Stimulated activated CD4-positive, alpha-beta T cell treated with anti-CD3 and anti-CD28 coated beads, Interleukin-4, amount 100 ng/mL, for 48 hours (primary cell): ENCODE results near the gene GPR157.
"Not testable (repeated sequence)": the region's sequence is repeated elsewhere in the genome, so short reads cannot be mapped to it uniquely, and the experiment has no call there.

Source experiments
- DNase-seq, 2 donors: peaks; one replicate each; pipeline ENCODE4 v3.0.0-alpha.2; 2020; ENCODE audit warnings: low read depth in 2 of 2

The GPR157 gene, protein sequence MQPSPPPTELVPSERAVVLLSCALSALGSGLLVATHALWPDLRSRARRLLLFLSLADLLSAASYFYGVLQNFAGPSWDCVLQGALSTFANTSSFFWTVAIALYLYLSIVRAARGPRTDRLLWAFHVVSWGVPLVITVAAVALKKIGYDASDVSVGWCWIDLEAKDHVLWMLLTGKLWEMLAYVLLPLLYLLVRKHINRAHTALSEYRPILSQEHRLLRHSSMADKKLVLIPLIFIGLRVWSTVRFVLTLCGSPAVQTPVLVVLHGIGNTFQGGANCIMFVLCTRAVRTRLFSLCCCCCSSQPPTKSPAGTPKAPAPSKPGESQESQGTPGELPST

DNA sequence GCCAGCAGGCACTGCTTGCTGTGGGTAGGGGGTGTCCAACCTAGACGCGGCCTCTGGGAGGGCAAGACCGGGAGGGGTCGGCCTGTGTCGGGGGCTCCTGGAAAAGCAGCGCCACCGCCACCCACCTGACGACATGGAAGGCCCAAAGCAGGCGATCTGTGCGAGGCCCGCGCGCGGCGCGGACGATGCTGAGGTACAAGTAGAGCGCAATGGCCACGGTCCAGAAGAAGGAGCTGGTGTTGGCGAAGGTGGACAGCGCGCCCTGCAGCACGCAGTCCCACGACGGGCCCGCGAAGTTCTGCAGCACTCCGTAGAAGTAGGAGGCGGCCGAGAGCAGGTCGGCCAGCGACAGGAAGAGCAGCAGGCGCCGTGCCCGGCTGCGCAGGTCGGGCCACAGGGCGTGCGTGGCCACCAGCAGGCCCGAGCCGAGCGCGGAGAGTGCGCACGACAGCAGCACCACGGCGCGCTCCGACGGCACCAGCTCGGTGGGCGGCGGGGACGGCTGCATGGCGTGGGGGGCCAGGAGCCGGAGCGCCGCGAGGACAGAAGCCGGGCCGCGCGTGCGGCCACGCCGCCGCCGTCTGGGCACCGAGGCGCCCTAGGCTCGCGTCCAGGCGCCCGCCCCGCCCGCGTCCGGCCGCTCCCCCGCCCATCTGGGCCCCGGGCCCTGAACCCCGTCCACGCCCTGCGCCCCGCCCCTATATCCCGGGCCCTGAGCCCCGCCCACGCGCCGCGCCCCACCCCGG, at the start of gene GPR157:
Gene GPR157 (minus strand): TSS at position 583 of the 746 bp plus-strand sequence. CDS start 75 bp downstream, at position 508.
- peak; percentile 74 to 80 for DNase-seq

DNA sequence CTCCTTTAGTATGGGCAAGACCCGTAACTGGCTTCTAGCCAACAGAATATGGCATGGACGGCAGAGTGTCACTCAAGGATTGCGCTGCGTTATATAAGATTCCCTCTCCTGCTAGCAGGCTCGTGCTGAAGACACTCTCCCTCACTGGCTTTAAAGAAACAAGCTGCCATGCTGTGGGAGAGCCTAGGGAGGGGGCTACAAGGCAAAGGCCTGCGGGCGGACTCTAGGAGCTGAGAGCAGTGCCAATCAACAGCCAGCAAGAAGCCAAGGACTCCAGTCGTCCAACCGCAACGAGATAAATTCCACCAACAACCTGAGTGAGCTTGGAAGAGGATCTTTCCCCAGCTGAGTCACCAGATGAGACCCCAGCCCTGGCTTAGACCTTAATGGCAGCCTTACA, 45.9 kb upstream of the GPR157 start:
- DNase-seq = no peak

DNA sequence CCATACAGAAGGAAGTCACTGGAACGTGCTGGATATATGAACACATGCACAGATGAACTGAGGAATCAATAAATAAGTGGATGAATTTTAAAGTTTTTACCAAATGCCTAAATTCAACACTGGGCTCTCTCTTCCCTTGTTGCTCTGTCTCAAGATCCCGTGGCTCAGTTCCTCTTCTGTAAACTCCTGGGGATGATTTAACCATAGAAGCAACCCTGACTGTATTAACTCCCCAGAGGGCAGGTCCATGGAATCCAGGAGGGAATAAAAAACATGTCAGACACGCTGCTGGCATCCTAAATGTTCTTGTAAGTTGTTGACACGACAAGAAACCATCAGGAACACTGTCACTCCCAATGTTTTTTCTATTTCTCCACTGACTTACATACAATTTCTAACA, 45.3 kb upstream of the GPR157 start:
- DNase-seq = no peak

DNA sequence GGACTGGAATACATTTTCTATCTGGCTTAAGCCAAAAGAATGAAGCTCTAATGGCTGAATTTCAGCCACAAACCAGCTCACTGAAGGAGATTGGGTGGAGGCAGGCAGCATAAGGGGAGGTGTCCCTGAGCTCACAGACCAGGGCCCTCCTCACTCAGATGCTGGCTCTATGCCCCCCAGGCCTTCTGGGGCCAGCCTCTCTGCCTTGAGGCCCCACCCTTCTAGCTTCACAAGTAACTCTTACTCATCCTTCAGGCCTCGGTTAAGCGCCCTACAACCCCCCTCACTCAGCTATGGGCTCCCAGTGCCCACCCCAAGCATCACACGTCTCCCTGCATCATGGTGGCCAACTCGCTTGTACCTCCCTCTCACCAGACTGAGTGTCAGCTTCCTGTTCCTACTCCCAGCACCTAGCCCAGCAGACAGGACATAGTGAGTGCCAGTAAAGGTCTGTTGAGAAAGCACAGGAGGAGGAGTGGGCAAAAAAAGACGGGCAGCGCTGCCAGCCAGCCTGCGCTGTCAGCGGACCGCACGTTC, 40.8 kb upstream of the GPR157 start:
- no peak for DNase-seq

DNA sequence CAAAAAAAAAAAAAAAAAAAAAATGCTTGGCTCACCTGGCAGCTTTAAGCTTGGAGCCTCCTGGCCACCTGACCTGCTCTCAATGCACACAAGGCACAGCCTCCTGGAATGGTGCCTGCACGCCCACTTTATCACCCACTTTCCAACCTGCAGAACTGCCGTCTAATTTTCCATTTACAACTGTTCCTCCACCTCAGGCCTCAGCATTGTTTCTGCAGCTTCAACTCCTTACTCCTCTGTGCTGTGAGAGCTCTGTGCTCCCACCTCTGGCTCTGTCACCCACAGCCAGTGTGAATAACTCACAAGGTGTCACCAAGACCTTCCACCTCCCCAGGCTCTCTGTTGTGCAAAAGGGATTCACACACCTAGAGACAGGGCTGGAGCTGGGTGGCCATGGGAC, 38.7 kb upstream of the GPR157 start:
- DNase-seq = no peak

DNA sequence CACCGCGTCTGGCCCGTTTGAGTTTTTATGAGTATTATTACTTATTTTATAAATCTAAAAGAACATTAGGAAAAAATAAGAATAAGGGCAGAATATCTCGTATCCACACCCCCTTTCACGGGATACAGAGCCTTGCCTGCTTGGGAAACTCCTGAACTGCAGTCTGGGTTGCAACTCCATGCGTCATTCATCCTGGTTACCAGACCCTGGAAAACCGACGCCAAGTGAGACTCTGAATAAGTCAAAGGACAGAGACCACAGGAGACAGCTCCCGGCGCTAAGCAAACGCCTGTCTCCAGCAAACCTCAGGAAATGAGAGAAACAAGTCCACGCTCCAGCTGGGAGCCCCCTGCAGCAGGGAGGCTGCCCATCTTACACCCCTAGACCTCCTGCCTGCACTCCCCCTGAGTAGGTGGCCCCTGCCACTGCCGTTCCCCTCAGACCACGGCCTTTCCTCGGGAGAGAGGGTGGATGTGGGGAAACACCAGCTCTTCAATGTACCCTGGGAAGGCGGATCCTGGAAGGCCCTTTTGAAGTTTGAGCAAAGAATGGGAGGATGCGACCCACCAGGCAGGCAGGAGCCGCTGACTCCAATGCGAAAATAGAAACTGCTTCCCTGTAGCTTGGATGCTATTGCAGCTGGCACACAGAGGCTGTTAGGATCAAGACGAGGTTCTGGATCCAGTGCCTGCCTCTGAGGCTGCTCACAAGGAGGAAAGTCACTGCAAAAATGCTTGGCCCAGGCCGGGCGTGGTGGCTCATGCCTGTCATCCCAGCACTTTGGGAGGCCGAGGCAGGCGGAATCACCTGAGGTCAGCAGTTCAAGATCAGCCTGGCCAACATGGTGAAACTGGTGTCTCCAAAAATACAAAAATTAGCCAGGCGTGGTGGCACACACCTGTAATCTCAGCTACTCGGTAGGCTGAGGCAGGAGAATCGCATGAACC, 37.7 kb upstream of the GPR157 start:
- no peak for DNase-seq

DNA sequence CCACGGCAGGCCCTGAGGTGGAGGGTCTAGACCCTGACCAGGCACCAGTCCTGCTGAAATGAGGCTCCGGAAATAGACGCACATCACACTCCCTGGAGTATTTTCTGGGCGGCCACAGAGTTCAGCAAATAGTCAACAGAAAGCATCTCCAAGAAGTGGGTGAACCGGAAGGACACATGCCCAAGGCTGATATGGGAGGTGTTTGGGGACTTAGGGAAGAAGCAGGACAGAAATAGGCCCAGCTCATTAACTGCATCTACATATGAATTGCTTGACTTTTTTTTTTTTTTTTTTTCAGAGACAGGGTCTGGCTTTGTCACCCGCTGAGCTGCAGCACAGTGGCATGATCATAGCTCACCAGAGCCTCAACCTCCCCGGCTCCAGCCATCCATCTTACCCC, 36.5 kb upstream of the GPR157 start:
- DNase-seq = no peak

DNA sequence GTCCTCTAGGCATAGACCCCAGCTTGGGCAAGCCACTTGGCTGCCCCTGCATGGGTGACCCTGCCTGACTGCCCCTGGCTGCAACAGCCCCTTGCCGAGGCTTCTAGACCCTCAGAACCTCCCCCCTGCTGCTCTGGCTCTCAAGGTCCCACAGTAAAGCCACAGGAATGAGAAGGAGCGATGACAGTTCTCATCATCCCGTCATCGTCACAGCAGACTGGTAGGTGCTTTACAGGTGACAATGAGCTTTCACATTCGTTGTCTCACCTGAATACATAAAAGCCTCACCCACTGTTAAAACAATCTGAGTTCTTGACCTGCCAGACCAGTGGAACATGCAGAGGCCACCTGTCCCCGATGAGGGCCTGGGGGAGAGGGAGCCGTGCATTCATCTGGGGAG, 36.0 kb upstream of the GPR157 start:
- no peak for DNase-seq

DNA sequence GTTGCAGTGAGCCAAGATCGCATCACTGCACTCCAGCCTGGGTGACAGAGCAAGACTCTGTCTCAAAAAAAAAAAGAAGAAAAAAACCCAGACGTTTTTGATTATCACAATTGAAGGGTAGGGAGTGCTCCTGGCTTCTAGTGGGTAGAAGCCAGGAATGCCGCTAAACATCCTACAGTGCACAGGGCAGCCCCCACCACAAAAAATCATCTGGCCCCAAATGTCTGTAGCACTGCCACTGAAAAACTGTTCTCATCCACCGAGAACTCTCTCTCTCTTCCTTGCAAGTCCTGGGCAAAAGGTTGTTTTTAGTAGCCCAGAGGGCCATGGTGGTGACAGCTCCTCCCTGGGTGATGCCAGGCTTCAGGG, 35.6 kb upstream of the GPR157 start:
- no peak for DNase-seq

DNA sequence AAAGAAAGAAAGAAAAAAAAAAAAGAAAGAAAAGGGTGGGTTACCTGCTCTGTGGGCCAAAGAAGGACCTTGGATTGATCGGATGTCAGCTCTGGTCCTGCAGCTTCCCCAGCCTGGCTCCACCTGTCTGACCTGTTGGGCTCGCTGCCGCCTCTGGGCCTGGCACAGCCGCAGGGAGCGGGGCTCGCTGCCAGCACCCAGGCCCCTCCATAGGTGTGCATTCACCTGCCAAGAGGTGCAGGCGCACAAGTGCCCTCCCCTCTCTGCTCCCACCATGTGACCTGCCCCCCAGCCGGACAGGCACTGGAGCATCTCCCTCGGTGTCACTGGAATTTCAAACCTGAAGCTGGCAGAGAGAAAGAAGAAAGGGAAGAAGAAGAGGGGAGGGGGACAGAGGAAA, 33.1 kb upstream of the GPR157 start:
- no peak for DNase-seq

DNA sequence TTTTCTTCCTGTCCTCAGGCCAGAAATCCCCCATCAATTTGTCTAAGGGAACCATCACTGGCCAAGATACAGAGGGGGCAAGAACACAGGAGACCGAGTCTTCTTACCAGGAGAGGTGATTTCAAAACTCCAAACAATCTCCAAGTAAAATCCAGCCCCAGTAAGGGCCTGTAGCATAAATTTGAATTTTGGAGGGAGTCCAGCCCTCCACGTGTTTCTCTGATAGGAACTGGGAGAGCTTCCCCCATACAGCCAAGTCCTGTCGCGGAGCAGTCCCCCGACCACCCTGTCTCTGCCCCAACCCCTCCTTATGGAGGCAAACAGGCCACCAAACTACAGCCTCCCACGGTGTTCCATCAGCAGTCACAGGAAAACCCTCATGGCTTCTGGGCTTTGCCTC, 32.4 kb upstream of the GPR157 start:
- DNase-seq = no peak

DNA sequence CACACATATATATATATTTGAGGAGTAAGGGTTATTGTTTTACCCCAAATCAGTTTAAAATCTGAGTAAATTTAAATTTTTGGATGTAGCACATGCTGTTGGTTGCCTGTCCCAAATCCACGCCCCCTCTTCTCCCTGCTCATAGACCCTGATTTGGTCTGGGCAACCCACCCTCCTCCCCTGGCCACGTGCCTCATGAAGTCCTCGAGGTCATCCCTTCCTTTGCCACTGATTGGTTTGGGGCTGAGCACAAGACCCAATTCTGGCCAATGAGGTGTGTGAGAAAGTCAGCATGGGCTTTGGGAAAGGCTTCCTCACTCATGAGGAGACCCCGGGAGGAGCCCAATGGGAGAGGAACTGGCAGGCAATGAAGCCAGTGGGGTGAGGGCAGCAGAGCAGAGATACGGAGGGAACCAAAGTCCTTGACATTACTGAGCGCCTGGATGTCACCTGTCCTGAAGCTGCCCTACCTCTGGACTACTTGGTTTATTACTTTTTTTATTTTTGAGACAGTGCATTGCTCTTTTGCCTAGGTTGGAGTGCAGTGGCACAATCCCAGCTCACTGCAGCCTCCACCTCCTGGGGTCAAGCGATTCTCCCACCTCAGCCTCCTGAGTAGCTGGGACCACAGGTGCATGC, 31.3 kb upstream of the GPR157 start:
- DNase-seq = no peak

DNA sequence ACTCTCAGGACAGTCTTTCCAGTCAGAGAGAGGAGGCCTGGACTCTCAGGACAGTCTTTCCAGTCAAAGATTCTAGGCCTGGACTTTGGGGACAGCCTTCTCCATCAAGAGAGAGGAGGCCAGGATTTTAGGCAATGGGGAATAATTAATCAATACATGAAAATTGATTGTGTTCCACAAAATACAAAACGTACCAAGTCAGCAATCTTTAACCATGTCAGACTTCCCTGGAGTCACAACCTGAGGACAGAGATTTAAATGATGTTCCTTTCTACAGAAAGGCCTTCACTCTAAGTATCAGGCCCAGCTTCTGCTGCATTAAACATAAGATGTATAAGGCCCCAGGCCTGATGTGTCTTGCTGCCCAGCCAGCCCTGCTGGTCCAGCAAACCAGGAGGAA, 27.0 kb upstream of the GPR157 start:
- no peak for DNase-seq

DNA sequence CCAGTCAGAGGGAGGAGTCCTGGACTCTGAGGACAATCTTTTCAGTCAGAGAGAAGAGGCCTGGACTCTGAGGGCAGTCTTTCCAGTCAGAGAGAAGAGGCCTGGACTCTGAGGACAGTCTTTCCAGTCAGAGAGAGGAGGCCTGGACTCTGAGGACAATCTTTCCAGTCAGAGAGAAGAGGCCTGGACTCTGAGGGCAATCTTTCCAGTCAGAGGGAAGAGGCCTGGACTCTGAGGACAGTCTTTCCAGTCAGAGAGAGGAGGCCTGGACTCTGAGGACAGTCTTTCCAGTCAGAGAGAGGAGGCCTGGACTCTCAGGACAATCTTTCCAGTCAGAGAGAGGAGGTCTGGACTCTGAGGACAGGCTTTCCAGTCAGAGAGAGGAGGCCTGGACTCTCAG, 26.5 kb upstream of the GPR157 start:
- not testable (repeated sequence) for DNase-seq

DNA sequence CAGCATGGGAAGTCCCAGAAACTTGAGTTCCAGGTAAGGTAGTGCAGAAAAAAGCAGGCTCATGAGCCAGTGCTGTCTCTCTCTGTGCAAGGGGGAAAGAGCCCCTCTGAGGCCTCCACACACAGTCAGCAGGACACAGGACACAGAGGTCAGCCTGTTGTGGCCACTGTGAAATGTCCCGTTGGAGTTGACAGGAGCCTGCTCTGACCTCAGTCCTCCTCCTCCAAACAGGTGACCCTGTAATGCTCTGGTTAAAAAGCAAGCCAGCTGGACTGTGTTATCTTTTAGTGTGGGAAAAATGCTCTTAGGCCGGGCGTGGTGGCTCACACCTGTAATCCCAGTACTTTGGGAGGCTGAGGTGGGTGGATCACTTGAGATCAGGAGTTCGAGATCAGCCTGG, 24.2 kb upstream of the GPR157 start:
- DNase-seq = no peak

DNA sequence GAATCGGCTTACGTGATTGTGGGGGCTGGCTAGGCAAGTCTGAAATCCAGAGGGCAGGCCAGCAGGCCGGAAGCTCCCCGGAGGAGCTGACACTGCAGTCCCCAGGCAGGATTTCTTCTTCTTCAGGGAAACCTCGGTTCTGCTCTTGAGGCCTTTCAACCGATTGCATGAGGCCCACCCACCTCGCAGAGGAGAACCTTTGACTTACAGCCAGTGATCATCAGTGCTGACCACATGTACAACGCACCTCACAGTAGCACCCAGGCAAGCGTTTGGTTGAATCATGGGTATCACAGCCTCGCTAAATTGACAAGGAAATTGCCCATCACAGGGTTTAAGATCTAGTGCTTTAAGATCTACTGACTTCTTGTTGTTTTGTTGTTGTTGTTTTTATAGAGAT, 23.6 kb upstream of the GPR157 start:
- DNase-seq = no peak

DNA sequence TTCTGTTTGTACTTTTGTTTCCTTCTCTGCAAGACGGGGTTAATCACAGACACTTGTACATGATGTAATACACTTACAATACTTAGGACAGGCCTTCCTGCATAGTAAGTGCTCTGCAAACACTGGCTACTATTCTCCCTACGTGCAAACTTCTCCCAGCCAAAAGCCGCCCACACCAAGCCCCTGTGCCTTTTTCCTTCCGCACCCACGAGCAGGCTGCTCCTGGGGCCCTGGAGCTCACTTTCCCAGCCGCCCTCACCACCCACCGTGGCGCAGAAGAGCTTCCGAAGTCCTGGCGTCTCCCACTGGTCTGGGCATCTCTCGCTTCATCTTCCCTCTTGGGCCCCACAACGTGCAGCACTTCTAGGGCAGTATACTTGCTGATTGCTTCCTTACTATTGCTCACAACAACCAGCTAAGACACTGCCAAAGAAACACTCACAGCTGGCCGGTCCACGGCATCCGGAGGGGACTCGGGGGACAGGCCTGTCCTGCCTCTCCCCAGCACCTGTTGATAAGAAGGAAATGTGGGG, 22.5 kb upstream of the GPR157 start:
- no peak for DNase-seq

DNA sequence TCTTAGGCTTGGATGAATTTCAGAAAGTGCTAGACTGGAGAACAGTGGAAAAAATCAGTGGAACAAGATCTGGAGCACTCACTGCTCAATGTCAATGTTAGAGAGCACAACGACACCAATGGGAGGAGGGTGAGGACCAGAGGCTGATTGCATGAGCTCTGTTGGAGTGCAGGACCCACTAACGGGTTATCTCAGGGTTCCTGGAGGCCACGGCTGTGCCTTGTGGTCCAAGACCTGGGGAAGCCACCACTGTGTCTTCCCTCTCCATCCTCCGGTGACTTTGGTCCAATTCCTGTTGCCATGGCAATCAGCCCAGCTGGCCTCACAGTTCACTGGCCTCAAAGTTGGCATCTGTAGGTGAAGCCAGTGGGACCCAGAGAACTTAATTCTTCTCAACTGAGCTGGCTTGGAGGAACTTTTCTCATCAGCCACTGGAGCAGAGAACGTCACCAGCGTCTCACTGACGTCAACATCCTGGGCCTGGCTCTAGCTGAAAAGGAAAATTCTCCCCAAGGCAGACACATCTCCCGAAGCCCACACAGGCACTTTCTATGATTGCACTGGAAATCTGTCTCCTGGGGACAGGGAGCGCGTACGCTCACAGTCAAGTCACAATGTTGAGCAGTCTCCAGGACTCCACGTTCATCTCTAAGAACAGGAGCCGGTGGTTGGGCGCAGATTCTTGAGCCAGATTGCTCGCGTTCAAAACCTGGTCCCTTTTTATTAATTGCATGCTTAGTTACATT, 21.9 kb upstream of the GPR157 start:
- no peak for DNase-seq

DNA sequence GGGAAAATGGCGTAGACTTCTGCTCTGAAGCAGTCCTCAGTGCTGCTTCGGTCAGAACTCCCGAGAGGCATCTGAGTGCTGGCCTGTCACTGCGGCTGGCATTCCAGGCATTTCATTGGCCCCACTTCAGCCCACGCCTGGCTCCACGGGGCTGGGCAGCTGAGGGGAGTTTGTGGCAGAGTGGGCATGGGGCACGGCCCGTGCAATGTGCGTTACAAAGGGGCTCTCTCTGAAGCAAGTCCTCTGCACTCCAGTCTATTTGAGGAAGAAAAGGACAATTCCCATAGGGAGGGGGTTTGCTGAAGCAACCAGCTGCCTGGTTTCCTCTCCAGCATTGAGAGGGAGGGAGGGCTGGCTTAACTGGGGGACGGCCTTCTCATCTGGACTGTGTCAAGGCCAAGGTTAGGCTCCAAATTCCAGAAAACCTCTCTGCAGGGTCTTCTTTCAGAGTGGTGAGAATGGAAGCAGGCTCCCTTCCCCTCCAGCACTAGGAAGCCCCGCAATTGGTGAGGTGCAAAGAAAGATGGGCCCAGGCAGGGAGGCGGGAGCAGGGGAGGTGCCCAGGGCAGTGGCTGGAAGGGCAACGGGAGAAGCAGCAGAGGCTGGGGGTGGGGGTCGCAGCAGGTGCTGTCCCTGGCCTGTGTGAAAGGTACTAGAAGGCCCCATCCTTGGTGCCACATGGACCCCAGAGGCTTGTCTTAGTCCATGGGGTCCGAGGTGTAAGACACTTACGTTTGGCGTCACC, 21.1 kb upstream of the GPR157 start:
- DNase-seq = no peak

DNA sequence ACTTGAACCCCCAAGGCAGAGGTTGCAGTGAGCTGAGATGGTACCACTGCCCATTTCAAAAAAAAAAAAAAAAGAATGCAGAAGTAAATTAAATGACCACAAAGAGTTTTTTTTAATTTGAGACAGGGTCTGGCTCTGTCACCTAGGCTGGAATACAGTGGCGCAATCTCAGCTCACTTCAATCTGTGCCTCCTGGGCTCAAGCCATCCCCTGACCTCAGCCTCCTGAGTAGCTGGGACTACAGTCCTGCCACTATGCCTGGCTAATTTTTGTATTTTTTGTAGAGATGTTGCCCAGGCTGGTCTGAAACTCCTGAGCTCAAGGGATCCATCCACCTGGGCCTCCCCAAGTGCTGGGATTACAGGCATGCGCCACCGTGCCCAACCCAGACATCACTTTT, 20.2 kb upstream of the GPR157 start:
- no peak for DNase-seq
